GM21360 (cell line): ENCODE data around the gene ECEL1.
"Not testable (repeated sequence)": the region's sequence is repeated elsewhere in the genome, so short reads cannot be mapped to it uniquely, and the experiment has no call there.

ENCODE experiments used
- ATAC-seq: cut with Tn5 transposase; IDR thresholded peaks from one replicate; pipeline ENCODE4 v1.9.1; 2021; ENCODE audit warnings: mild to moderate bottlenecking, moderate library complexity; ENCODE audit not compliant: unreplicated experiment

ECEL1 gene

GRCh38 chr2:232464544-232464885 is 23.1 kb downstream of the ECEL1 start:
- no peak for ATAC-seq

- ATAC-seq, result no peak
Measured at GRCh38 chr2:232463701-232464543, 23.7 kb downstream of the ECEL1 start.

- no peak for ATAC-seq
Measured at GRCh38 chr2:232460171-232460570, 27.5 kb downstream of the ECEL1 start.

- no peak for ATAC-seq
Measured at GRCh38 chr2:232459419-232460035, 28.1 kb downstream of the ECEL1 start.

GRCh38 chr2:232458661-232459418 is 28.8 kb downstream of the ECEL1 start:
- ATAC-seq, result no peak

- ATAC-seq, result no peak
Measured at GRCh38 chr2:232458051-232458660, 29.5 kb downstream of the ECEL1 start.

- ATAC-seq, result no peak
Measured at GRCh38 chr2:232457121-232458011, 30.3 kb downstream of the ECEL1 start.

GRCh38 chr2:232456296-232457120 is 31.1 kb downstream of the ECEL1 start:
- no peak for ATAC-seq

GRCh38 chr2:232455426-232456255 is 32.0 kb downstream of the ECEL1 start, which contains the start of gene ALPI:
Gene ALPI (plus strand): TSS chr2:232456153. CDS start chr2:232456200, 47 bp downstream.
- ATAC-seq, result no peak

- no peak for ATAC-seq
Measured at GRCh38 chr2:232454630-232455029, 33.0 kb downstream of the ECEL1 start.

- not testable (repeated sequence) for ATAC-seq
Measured at GRCh38 chr2:232451645-232452044, 36.0 kb downstream of the ECEL1 start.

GRCh38 chr2:232449964-232450363 is 37.7 kb downstream of the ECEL1 start:
- no peak for ATAC-seq

GRCh38 chr2:232448304-232448690 is 39.3 kb downstream of the ECEL1 start:
- no peak for ATAC-seq

GRCh38 chr2:232447638-232448303 is 39.9 kb downstream of the ECEL1 start:
- no peak for ATAC-seq

GRCh38 chr2:232447091-232447620 is 40.5 kb downstream of the ECEL1 start:
- ATAC-seq, result no peak

GRCh38 chr2:232446266-232446777 is 41.3 kb downstream of the ECEL1 start:
- not testable (repeated sequence) for ATAC-seq

GRCh38 chr2:232445149-232445885 is 42.3 kb downstream of the ECEL1 start:
- ATAC-seq, result not testable (repeated sequence)
